Activated naive CD8-positive, alpha-beta T cell (primary cell): ENCODE measurements around the gene MYH7B.
A peak's percentile ranks its signal among the peaks of the same experiment; 100 is the strongest.

Source experiments
- H3K27ac Mint-ChIP-seq: one replicate; pipeline ENCODE4 v1.8.0; 2021; ENCODE audit warnings: mixed read lengths
- H3K27me3 Mint-ChIP-seq: one replicate; pipeline ENCODE4 v1.8.0; 2021; ENCODE audit warnings: mixed read lengths
- H3K36me3 Mint-ChIP-seq: one replicate; pipeline ENCODE4 v1.8.0; 2021; ENCODE audit warnings: mixed read lengths
- H3K4me1 Mint-ChIP-seq: one replicate; pipeline ENCODE4 v1.8.0; 2021; ENCODE audit warnings: low read depth, mixed read lengths
- H3K4me3 Mint-ChIP-seq: one replicate; pipeline ENCODE4 v1.8.0; 2021; ENCODE audit warnings: mild to moderate bottlenecking, mixed read lengths
- H3K9me3 Mint-ChIP-seq: one replicate; pipeline ENCODE4 v1.8.0; 2021; ENCODE audit warnings: low read depth, mixed read lengths

Gene MYH7B

GRCh38 chr20:34989118-34989517 lies 33.5 kb downstream of the MYH7B start:
- Mint-ChIP-seq H3K27me3 (no peaks in the 10 kb centered on the region), H3K9me3 (no peaks in the 10 kb centered on the region), H3K4me1 (no peaks in the 10 kb centered on the region), H3K27ac (no peak overlapping the region), H3K4me3 (no peak overlapping the region), H3K36me3 (no peaks in the 10 kb centered on the region)

DNA sequence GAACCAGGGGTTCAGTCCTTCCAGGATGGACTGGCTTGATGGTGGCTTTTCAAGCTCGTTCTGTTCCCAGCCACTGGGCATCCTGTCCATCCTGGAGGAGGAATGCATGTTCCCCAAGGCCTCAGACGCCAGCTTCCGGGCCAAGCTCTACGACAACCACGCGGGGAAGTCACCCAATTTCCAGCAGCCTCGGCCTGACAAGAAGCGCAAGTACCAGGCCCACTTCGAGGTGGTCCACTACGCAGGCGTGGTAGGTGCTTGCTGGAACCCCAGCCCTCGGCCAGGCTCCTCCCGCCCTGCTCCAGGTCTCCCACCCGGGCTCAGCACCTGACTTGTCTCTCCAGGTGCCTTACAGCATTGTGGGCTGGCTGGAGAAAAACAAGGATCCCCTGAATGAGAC lies 34.0 kb downstream of the MYH7B start:
- Mint-ChIP-seq H3K27ac (no peak overlapping the region), H3K4me1 (no peaks in the 10 kb centered on the region), H3K36me3 (no peaks in the 10 kb centered on the region), H3K27me3 (no peaks in the 10 kb centered on the region), H3K4me3 (no peak overlapping the region), H3K9me3 (no peaks in the 10 kb centered on the region)

DNA sequence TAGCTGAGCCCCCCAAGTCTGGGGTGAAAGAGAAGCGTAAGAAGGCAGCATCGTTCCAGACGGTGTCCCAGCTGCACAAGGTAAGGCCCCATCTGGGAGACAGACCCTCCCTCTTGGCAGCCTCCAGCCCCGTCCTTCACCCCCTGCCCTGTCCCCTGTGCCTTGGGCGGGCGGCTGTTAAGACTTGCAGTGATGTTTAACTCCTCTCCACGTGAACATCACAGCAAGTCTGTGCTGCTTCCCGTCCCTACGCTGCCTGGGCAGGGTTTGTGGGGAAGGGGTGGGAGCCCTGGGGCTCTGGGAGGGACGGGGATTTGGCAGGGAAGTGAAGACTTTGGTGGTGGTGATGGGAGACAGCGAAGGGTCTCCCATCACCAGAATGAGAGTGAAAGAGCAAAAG lies 34.6 kb downstream of the MYH7B start:
- no peak overlapping the region for H3K27ac Mint-ChIP-seq

DNA sequence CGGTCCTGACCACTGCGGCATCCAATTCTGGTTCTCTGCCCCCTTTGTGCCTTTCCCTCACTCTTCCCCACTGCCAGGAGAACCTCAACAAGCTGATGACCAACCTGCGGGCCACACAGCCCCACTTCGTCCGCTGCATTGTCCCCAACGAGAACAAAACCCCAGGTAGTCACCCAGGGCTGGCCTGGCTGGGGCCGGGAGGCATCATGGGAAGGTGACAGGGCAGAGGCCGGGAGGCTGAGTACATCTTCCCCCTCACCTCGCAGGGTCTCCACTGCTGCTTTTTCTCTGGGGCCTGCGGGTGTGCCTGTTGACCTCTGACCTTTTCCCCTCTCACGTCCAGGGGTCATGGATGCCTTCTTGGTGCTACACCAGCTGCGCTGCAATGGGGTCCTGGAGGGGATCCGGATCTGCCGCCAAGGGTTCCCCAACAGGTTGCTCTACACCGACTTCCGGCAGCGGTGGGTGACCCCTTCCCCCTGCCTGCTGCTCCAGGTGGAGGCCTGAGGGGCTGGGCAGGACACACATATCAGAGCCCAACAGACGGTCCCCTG lies 35.1 kb downstream of the MYH7B start:
- Mint-ChIP-seq H3K4me3 (no peak overlapping the region), H3K36me3 (no peaks in the 10 kb centered on the region), H3K4me1 (no peaks in the 10 kb centered on the region), H3K9me3 (no peaks in the 10 kb centered on the region), H3K27ac (no peak overlapping the region), H3K27me3 (no peaks in the 10 kb centered on the region)

More for the DNA sequence above, 34.6 kb downstream of the MYH7B start:
- Mint-ChIP-seq H3K9me3 (no peaks in the 10 kb centered on the region), H3K36me3 (no peaks in the 10 kb centered on the region), H3K4me3 (no peak overlapping the region), H3K27me3 (no peaks in the 10 kb centered on the region), H3K4me1 (no peaks in the 10 kb centered on the region)

DNA sequence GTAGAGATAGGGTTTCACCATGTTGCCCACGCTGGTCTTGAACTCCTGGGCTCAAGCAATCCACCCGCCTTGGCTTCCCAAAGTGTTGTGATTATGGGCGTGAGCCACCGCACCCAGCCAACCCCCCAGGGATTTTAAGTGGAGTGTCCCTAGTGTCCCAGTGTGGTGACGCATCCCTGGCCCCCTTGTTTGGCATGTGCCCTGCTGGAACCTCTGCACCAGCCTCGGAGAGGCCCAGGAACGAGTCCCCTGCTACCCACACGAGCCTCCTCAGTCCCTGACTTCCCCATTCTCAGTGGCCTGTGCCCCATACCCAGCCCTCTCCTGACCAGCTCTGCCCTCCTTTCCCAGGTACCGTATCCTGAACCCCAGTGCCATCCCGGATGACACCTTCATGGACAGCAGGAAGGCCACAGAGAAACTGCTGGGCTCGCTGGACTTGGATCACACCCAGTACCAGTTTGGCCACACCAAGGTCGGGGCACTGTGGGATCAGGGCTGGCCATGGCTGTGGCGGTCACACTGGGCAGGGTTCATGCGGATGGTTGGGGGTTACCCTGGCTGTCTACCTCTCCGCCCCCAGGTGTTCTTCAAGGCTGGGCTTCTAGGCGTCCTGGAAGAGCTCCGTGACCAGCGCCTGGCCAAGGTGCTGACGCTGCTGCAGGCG lies 37.2 kb downstream of the MYH7B start:
- Mint-ChIP-seq H3K9me3 (no peaks in the 10 kb centered on the region), H3K27ac (no peak overlapping the region), H3K27me3 (no peaks in the 10 kb centered on the region), H3K36me3 (no peaks in the 10 kb centered on the region), H3K4me1 (no peaks in the 10 kb centered on the region), H3K4me3 (no peak overlapping the region)

GRCh38 chr20:34993941-34994508 lies 38.4 kb downstream of the MYH7B start:
- Mint-ChIP-seq H3K9me3 (no peaks in the 10 kb centered on the region), H3K4me1 (no peaks in the 10 kb centered on the region), H3K27ac (no peak overlapping the region), H3K27me3 (no peaks in the 10 kb centered on the region), H3K4me3 (no peak overlapping the region), H3K36me3 (peaks cover 3% of the 10 kb centered on the region)

- Mint-ChIP-seq H3K27me3 (no peaks in the 10 kb centered on the region), H3K4me3 (no peak overlapping the region), H3K27ac (no peak overlapping the region), H3K36me3 (peaks cover 3% of the 10 kb centered on the region), H3K4me1 (no peaks in the 10 kb centered on the region), H3K9me3 (no peaks in the 10 kb centered on the region)
Measured at GRCh38 chr20:34994509-34995131, 39.0 kb downstream of the MYH7B start.

DNA sequence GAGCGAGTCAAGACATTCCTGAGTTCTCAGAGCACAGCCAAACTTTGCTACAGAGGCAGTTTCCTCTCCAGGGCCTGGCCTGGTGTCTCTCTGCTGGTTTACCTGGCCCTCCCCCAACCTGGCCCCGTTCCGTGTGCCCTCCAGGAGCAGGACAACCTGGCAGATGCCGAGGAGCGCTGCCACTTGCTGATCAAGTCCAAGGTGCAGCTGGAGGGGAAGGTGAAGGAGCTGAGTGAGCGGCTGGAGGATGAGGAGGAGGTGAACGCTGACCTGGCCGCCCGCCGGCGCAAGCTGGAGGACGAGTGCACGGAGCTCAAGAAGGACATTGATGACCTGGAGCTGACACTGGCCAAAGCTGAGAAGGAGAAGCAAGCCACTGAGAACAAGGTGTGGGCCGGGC lies 39.5 kb downstream of the MYH7B start:
- no peaks in the 10 kb centered on the region for H3K4me1 Mint-ChIP-seq
- no peaks in the 10 kb centered on the region for H3K9me3 Mint-ChIP-seq
- H3K36me3 Mint-ChIP-seq, result peaks cover 3% of the 10 kb centered on the region
- no peak overlapping the region for H3K4me3 Mint-ChIP-seq
- H3K27ac Mint-ChIP-seq, result no peak overlapping the region
- H3K27me3 Mint-ChIP-seq, result no peaks in the 10 kb centered on the region

- H3K27ac Mint-ChIP-seq, result no peak overlapping the region
- no peaks in the 10 kb centered on the region for H3K4me1 Mint-ChIP-seq
- no peak overlapping the region for H3K4me3 Mint-ChIP-seq
- peaks cover 3% of the 10 kb centered on the region for H3K36me3 Mint-ChIP-seq
- no peaks in the 10 kb centered on the region for H3K9me3 Mint-ChIP-seq
- no peaks in the 10 kb centered on the region for H3K27me3 Mint-ChIP-seq
Measured at GRCh38 chr20:34995696-34996095, 40.0 kb downstream of the MYH7B start.

DNA sequence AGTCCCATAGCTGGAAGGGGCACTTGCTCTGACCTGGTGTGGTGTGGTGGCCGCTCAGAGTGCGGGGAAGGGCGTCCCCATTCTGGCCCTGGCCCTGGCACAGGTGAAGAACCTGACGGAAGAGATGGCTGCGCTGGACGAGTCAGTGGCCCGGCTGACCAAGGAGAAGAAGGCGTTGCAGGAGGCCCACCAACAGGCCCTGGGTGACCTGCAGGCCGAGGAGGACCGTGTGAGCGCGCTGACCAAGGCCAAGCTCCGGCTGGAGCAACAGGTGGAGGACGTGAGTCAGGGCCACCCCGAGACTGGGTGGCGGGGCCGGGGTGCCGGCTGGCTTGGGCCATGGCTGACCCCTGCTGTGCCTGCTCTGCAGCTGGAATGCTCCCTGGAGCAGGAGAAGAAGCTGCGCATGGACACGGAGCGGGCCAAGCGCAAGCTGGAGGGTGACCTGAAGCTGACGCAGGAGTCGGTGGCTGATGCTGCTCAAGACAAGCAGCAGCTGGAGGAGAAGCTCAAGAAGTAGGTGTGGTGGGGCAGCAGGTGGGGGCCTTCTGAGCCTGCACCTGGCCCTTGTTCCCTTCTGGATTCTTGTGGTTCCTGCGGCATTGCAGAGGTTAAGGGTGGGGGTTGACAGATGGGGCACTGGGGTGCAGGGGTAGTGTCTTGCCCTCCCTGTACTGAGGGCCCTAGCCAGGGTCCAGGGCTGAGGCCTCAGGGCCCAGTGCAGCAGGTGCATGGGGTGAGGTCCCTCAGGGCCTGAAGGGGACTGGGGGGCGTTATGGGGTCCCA lies 40.8 kb downstream of the MYH7B start:
- H3K4me1 Mint-ChIP-seq, result no peaks in the 10 kb centered on the region
- no peaks in the 10 kb centered on the region for H3K9me3 Mint-ChIP-seq
- no peak overlapping the region for H3K27ac Mint-ChIP-seq
- H3K27me3 Mint-ChIP-seq, result no peaks in the 10 kb centered on the region
- peaks cover 3% of the 10 kb centered on the region for H3K36me3 Mint-ChIP-seq
- H3K4me3 Mint-ChIP-seq, result no peak overlapping the region

DNA sequence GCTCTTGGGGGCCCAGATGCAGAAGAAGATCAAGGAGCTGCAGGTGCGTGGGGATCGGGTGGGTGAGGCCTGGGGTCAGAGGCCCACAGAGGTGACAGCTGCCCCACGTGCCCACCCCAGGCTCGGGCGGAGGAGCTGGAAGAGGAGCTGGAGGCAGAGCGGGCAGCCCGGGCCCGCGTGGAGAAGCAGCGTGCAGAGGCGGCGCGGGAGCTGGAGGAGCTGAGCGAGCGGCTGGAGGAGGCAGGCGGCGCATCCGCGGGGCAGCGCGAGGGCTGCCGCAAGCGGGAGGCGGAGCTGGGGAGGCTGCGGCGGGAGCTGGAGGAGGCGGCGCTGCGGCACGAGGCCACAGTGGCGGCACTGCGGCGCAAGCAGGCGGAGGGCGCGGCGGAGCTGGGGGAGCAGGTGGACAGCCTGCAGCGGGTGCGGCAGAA lies 41.5 kb downstream of the MYH7B start:
- Mint-ChIP-seq H3K4me1 (no peaks in the 10 kb centered on the region), H3K27ac (no peak overlapping the region), H3K27me3 (no peaks in the 10 kb centered on the region), H3K36me3 (peaks cover 3% of the 10 kb centered on the region), H3K4me3 (no peak overlapping the region), H3K9me3 (no peaks in the 10 kb centered on the region)

GRCh38 chr20:34997774-34998173 lies 42.1 kb downstream of the MYH7B start:
- Mint-ChIP-seq H3K36me3 (peaks cover 3% of the 10 kb centered on the region), H3K27me3 (no peaks in the 10 kb centered on the region), H3K4me1 (no peaks in the 10 kb centered on the region), H3K27ac (peak overlapping the region; percentile 55), H3K9me3 (no peaks in the 10 kb centered on the region), H3K4me3 (no peak overlapping the region)

DNA sequence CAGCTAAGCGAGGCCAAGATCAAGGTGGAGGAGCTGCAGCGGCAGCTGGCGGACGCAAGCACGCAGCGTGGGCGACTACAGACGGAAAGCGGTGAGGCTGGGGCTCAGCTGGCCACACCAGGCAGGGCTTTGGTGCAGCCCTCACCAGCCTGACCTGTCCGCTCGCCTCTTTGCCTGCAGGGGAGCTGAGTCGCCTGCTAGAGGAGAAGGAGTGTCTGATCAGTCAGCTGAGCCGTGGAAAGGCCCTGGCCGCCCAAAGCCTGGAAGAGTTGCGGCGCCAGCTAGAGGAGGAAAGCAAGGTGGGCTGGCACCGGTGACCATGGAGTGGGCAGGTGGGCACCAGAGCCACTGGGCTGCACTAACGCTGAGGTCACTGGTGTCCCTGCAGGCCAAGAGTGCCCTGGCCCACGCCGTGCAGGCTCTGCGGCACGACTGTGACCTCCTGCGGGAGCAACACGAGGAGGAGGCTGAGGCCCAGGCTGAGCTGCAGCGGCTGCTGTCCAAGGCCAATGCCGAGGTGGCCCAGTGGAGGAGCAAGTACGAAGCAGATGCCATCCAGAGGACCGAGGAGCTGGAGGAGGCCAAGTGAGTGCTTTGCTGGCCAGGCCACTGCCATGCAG lies 42.8 kb downstream of the MYH7B start:
- Mint-ChIP-seq H3K9me3 (no peaks in the 10 kb centered on the region), H3K4me3 (no peak overlapping the region), H3K36me3 (peaks cover 3% of the 10 kb centered on the region), H3K27me3 (no peaks in the 10 kb centered on the region), H3K27ac (no peak overlapping the region), H3K4me1 (no peaks in the 10 kb centered on the region)

GRCh38 chr20:34999021-34999451 lies 43.4 kb downstream of the MYH7B start:
- Mint-ChIP-seq H3K27me3 (no peaks in the 10 kb centered on the region), H3K4me1 (no peaks in the 10 kb centered on the region), H3K9me3 (no peaks in the 10 kb centered on the region), H3K27ac (no peak overlapping the region), H3K36me3 (peaks cover 3% of the 10 kb centered on the region), H3K4me3 (no peak overlapping the region)
